Limb (tissue), 2 donors: ENCODE data around the gene TMEM121.
A peak's percentile ranks its signal among the peaks of the same experiment; 100 is the strongest.

ENCODE experiments used
- DNase-seq, 2 donors: peaks; one replicate each; pipeline ENCODE4 v3.0.0-alpha.2; 2016; ENCODE audit errors: extremely low spot score in 2 of 2

Gene TMEM121

GRCh38 chr14:105486974-105487448 lies 39.4 kb upstream of the TMEM121 start:
- no peak for DNase-seq

DNA sequence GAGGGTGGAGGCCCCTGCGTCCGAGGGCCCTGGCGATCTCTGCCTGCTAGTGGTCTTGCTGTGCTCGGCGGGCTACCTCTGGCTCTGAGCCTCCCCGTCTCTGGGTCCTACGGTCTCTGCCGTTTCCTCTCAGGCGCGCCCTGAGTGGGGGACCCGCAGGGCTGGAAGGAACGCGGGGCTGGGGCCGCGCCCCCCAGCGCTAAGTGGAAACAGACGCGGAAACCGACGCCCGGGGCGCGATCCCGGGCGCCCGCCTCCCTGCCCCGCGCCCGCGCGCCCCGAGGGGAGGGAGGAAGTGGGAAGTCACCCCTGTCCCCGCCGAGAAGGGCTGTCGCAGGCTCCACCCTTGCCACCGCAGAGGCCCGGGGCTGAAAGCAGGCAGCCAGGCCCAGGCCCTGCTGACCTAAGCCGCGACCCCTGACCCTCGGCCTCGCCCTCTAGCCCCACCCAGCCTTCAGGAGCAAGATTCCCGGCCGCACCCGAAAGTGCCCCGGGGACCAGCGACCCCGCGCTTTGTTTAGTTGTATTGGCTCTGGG lies 38.9 kb upstream of the TMEM121 start:
- peak in 1 of 2 donors; percentile 63 for DNase-seq

DNA sequence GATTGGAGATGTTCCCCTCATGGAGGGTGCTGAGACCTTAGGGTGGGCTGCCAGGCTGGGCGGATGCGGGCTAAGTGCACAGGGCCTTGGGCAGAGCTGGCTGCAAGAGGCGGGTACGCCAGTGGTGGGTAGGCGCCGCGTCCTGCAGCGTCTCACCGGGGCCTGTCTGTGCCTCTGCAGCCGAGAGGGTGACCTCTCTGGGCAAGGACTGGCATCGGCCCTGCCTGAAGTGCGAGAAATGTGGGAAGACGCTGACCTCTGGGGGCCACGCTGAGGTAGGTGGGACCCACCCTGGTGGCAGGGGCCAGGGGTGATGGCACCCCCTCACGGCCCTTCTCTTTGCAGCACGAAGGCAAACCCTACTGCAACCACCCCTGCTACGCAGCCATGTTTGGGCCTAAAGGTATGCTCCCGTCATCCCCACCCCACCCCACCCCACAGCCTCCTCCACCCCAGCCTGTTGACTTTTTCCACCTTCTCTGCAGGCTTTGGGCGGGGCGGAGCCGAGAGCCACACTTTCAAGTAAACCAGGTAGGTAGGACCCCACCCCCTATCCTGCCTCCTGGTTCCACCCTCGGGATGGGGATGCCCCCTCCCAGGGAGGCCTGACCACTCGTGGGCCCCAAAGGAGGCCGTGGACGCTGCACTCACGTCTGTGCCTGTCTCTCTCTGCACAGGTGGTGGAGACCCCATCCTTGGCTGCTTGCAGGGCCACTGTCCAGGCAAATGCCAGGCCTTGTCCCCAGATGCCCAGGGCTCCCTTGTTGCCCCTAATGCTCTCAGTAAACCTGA lies 38.2 kb upstream of the TMEM121 start:
- peak in 1 of 2 donors; percentile 57 for DNase-seq

- DNase-seq: no peak
Observed at GRCh38 chr14:105488781-105489541, 37.4 kb upstream of the TMEM121 start.

DNA sequence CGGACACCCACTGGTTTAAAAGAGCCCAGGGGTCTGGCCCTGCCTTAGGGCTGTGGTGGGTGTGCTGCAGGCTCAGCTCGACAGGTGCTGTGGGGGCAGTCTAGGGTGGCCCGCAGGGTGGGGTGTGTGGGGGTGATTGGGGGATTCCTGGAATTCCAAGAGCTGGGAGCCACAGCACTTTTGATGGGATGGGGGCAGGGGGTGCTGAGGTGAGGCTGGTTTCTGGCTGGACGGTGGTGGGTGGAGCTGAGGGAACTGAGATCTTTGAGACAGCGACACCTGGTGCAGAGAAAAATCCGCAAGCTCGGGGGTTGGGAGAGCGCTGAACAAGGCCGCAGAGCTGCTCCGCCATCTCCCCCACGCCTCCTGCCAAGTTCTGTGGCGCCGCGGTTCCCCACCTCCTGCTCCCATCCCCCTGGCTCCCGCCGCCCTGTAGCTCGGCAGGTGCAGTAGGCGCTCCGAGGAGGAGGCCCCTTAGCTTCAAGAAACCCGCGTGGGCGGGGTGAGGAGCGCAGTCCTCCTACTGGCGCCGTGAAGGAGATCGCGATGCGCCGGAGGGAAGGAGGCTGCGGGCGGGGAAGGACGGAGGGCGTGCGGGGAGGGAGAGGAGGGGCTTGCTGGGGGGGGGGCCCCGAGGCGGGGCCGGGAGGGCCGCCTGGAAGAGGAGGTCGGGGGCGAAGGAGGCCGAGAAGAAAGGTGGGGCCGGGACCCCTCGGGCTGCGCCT lies 36.7 kb upstream of the TMEM121 start:
- peak; percentile 88 to 91 for DNase-seq

DNA sequence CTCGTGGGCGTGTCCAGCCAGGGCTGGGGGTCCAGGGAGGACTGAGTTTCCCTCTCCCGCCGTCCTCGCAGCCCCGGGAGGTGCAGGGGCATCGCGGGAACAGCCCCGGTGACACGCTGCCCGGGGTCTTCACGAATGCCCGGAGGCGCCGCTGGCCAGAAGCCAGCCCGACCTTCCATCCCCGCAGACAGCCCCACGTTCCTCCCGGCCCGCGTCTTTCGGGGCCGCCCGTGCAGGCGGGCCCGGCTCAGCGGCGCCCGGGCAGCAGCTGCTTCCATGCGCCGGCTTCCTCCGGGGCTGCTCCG lies 36.2 kb upstream of the TMEM121 start:
- DNase-seq: no peak

DNA sequence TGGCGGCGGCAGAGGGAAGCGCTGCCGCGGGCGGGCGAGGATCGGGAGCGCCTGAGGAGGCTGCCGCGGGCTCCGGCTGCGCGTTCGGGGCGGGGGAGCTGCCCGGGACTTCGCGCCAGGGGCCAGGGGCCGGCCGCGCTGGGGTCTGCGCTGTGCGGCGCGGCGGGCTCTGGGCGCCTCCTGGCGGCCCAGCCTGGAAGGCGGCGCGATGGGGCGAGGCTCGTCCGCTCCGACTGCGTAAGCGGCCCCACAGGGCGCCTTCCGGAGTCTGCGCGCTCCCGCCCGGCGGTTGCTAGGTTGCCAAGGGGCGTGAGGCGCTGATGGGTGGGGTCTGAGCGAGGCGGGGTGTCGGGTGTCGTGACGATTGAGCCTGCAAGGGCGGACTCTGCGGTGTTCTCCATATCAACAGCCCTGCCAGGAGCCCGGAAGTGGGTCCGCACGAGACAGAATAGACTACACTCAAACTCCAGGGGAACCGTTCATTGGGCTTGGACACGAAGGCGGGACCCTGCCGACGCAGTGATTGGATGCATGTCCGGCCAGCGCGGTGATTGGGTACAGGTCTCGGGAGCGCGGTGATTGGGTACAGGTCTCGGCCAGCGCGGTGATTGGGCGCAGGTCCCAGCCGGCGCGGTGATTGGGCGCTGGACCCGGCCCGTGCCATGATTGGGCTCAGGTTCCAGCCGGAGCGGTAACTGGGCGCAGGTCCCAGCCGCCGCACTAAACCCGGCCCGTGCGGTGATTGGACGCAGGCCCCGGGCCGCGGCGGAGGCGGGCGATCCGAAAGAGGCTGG lies 35.6 kb upstream of the TMEM121 start, which contains the start of gene TEDC1:
Gene TEDC1, plus strand, starts transcription at position 675 of the 794 bp plus-strand sequence. CDS start 130 bp downstream, outside the sequence.
- DNase-seq: peak; percentile 99 to 100

- DNase-seq: peak in 1 of 2 donors; percentile 84
Observed at GRCh38 chr14:105491366-105491973, 34.9 kb upstream of the TMEM121 start.

DNA sequence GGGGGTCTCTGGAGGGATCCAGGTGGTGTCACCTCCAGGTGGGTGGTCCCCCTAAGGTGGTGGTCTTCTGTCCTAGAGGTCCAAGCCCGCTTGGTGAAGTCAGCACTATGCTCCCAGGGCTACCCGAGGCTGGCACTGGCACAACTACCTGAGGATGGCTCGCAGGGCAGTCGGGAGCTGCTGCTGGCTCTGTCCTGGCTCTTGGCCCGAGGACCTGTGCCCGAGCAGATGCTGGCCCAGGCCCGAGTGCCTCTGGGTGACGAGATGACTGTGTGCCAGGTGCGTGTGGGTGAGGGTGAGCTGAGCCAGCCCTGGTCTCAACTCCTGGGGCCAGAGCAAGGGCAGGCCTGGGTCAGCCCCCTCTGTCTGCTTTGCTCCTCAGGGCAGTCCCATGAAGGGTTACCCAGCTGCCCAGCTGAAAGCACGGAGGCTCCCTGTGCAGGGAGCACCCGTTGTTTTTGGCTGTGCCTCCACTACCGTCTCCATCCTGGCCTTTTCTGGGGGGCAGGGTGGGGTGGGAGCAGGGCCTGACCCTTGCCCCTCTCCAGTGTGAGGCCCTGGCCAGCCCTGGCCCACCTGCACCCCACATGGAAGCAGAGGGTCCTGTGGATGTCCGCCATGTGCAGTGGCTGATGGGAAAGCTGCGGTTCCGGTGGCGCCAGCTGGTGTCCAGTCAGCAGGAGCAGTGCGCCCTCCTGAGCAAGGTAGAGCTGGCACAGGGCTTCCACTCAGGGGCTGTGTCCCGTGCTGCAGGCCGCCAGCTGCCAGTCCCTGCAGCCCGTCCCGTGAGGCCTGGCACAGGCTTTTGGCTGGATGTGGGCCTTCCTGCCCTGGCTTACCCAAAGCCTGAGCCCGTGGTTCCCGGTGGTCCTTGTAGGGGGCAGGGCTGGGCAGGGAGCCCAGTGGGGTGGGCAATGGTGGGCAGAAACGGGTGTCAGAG lies 34.1 kb upstream of the TMEM121 start:
- DNase-seq: peak in 1 of 2 donors; percentile 48

GRCh38 chr14:105492971-105493871 lies 33.2 kb upstream of the TMEM121 start:
- no peak for DNase-seq

DNA sequence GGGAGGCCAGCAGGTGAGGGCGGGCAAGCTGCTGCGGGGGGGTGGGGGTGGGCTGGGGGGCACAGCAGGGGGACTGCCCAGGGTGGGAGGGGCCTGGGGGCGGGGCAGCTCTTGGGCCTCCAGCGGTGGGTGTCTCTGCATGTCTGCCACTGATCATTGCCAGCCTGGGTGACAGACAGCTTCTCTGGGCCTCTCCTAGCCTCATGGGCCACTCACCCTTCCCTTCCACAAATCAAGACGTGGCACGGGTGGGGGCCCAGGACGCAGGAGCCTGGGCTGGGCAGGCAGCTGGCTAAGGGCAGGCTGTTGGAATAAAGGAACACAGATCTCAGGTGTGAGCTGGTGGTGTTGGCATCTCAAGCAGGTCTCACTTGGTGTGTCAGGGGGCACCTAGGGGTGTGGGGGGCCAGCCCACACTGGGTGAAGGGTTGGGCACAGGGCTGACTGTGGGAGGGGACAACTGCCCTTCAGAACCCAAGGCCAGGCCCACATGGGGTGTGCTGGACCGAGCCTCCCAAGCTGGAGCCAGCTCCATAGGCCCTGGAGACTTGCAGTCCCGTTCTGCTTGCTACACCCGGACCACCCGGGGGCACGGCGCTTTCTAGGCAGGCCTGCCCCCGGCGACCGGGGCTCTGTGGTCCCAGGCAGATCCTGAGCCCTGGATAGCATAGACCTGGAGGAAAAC lies 32.3 kb upstream of the TMEM121 start:
- DNase-seq: no peak

GRCh38 chr14:105494606-105494929 lies 31.8 kb upstream of the TMEM121 start:
- DNase-seq: no peak

- peak in 1 of 2 donors; percentile 43 for DNase-seq
Observed at GRCh38 chr14:105495101-105495989, 31.0 kb upstream of the TMEM121 start.

GRCh38 chr14:105495990-105496830 lies 30.2 kb upstream of the TMEM121 start:
- DNase-seq: no peak

GRCh38 chr14:105496831-105497591 lies 29.4 kb upstream of the TMEM121 start:
- DNase-seq: no peak
